GM19395 (cell line): Measurements from ENCODE around the gene PRKG1.

Experiments
- ATAC-seq: cut with Tn5 transposase; IDR thresholded peaks from one replicate; pipeline ENCODE4 v1.9.1; 2021; ENCODE audit warnings: mild to moderate bottlenecking, moderate library complexity; ENCODE audit not compliant: unreplicated experiment

Gene PRKG1

GRCh38 chr10:51074238-51075028 lies at the start of gene PRKG1:
Gene PRKG1 (plus strand): TSS chr10:51074487.
- ATAC-seq = no peak

GRCh38 chr10:51028420-51028819 lies 45.9 kb upstream of the PRKG1 start:
- no peak for ATAC-seq

DNA sequence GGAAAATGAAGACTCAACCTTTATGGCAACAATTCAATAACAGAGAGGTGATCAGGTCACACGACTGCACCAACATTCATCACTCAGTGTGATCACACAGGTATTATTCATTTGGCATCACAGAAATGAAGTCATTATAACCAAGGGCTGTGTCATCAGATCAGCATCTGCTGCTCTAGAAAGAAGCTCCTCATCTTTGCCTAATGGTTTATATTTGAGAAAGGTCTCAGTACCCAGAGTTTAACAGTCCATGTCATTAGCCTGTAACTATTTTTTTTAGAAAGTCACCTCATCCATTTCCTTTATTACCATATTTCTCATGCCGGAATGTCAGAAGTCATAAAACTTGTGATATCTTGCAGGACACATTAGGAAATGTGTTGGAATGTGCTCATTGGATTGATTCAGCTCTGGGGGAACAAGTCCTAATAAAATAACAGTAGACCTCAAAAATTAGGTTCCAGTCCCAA lies 45.1 kb upstream of the PRKG1 start:
- ATAC-seq = no peak

GRCh38 chr10:51030480-51030879 lies 43.8 kb upstream of the PRKG1 start:
- ATAC-seq = no peak

DNA sequence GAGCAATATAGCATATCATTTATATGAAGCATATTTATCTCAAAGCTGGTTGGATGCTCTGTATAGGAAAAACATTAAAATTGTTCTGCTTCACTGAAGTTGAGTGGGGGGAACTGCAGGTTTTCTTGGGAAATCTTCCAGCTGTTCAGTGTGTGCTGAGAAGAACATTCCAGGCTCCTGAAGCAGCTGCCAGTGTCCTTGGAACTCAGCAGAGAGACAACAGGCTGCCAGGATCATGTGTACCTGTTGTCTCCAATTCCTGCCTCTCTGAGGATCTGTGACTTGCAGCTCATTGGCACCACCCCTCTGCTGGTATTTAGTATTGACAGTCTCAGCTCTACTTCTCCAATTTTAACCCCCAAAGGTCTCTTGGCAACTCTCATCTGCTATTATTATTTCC lies 42.3 kb upstream of the PRKG1 start:
- ATAC-seq = no peak

DNA sequence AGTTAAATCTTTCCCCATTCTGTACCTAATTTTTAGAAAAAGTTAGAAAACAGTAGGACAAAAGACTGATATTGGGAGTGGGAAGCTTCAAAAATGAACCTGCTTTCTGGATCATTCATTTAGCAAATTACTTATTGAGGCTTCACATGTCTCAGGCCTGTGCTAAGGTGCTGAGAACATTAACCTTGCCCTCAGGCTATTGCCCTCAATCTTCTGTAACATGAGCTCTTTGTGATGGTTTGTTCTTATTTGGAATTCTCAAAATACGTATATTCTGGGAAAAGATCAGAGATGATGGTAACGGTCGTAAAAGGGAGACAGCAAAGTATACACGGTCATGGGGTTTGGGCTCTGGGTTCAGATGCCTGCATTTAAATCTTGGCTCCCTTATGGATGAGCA lies 39.5 kb upstream of the PRKG1 start:
- no peak for ATAC-seq

GRCh38 chr10:51035344-51035743 lies 38.9 kb upstream of the PRKG1 start:
- no peak for ATAC-seq

GRCh38 chr10:51045871-51046270 lies 28.4 kb upstream of the PRKG1 start:
- no peak for ATAC-seq

DNA sequence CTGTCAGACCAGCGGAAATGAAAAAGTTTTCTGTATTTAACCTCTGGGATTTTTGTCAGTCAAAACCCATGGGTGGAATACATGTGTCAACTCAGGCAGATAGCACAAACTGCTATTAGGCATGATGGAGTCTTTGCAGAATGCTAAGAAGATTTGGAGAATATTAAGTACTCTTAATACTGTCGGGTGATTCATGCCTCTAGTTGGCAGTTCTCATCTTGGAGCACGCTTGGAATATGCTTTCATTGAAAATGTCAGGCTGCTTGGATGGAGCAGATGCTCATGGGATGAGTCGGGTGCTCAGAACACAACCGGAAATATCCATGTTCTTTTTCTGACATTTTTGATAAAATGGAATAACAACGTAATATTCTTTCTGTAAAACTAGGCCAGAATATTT lies 27.6 kb upstream of the PRKG1 start:
- ATAC-seq = no peak

GRCh38 chr10:51047857-51048256 lies 26.4 kb upstream of the PRKG1 start:
- ATAC-seq = no peak

- no peak for ATAC-seq
Observed at GRCh38 chr10:51048792-51049191, 25.5 kb upstream of the PRKG1 start.

DNA sequence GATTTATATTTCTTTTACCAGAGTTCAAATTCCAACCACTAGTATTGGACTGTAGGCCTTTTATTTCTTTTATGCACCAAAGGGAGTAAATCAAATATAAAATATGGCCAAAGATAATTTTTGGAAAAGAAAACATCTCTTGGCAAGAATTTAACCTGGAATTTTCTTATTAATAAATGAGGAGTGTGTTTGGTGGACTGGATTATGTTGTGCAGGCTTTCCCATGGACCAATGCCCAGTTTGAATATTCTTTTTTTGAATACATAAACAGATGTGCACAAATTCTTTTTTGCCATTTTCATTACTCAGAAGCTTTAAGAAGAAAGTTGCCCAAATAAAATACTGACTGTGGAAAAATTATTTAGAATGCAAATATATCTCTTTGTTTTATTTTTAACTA lies 22.1 kb upstream of the PRKG1 start:
- ATAC-seq = no peak

GRCh38 chr10:51057925-51058324 lies 16.4 kb upstream of the PRKG1 start:
- ATAC-seq = no peak

GRCh38 chr10:51063166-51063565 lies 11.1 kb upstream of the PRKG1 start:
- ATAC-seq = no peak

DNA sequence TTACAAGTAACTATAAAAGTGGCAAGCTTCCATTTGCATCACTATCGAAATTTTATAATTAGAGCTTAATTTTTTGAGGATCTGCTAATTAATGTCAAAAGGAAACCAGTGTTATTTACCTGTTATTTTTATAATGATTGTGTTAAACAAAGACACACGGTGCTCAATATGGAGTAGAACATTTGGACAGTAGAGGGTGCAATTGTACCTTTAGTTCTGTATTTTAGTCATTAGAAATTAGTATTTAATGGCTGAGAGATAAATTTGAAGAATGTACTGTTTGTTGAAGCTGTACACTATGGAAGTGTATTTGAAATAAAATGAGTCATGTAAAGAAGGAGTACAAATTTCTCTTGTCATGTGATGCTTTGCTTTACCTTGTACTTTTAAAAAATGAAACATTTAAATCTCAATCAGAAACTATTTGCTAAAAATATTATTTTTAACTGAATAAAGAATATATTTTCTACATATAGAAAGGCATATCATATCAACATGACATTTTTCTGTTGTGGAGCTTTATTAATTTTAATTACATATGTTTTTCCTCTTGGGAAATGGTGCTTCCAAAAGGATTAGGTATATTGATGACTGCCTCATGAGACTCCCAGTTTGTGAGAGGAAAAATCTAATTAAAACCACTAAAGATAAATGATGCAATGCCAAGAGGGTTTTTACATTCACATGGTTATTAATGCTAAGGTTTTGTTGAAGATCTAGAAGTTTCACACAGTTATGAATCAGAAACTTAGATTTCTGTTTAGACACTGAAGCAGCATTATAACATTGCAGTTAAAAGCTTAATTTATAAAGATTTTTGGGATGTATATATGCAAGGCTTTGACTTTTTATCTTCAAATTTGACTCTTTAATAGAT lies 10.4 kb upstream of the PRKG1 start:
- no peak for ATAC-seq

- no peak for ATAC-seq
Observed at GRCh38 chr10:51066231-51066630, 8.1 kb upstream of the PRKG1 start.

DNA sequence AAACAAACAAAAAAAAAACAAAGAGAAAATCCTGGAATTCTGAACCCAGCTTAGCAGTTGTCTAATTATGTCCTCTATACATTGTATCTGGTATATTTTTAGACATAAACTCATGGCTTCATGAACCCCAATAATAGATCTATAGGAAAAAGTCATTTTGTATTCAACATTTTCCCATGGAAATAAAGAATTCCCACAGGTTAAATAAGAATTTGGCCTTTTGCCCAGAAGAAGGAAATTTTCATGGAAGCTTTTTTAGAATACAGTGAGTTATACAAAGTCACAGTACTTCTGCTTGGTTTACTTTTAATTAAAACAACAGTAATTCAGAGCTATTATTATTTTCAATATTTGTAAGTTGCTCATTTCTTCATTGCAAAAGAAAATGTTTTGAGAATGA lies 2.1 kb upstream of the PRKG1 start:
- ATAC-seq = no peak

DNA sequence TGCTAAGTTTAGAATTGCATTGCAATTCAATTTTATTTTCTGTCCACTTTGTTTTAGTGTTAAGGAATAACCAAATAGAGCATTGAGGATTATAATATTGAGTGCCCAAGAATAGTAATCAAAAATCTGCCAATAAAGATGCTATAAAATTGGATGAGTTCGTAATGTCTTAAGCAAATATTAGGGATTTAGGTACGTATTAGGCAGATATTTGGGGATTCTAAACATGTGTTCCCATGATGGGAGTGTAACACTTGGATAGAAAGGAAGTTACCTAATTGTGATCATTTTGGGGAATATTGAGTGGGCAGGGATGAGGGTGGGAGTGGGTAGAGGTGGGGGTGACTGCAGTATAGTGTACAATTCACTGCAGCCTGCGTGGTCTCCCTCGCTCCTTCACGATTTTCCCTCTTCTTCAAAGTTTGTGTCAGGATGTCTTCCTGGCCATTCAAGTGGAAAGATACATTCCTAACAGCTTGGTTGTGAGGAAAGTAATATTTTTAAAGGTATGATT lies 1.3 kb upstream of the PRKG1 start:
- no peak for ATAC-seq

- no peak for ATAC-seq
Observed at GRCh38 chr10:51073453-51074237, 642 bp upstream of the PRKG1 start.

DNA sequence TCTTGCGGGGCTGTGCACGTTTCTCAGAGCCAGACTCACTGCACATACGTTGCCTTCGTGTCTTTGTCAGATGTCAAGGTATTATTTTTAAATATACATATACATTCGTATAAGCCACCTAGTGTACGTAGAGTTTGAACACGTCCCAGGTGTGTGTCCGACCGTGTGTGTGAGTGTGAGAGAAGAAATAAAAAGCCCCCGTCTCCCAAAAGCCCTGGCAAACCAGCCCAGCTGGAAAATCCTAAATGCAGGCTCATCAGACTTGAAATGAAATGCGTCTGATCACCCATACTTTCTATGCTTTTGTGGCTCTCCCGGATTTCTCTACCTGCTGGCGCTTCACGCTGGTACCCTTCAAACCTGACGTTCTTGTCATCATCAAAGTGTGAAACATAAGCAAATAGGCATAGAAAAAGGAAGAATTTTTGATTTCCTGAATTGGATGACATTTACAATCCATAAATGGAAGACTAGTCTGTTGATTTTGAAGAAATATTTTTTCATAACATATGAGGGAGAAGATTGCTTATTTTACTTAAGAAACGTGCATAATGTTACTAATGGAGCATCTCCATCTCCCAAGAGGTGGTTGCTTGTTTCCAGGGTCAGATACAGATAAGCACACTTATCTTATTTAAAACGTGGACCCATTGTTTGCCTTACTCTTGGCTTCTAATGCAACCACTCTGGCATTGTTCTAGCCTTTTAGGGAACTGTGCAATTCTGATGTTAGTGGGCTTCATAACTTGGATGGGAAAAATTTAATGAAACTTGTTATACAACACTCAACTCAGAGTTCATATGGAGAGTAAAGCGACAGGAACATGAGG lies 971 bp downstream of the PRKG1 start:
- ATAC-seq = no peak
